Metanephros (tissue), 1 donor: ENCODE results near the gene ZNF2. TPM values are rescaled to one million over a fixed set of nuclear protein-coding genes. Genes with fewer than 3 reads are reported as not detected.

Source experiments
- total RNA-seq: library from RNA; depleted of rRNA; stranded (reverse); fragments of >200 nt; gene quantifications from one replicate; pipeline ENCODE4 v1.2.3, GENCODE V29; 2014

Gene ZNF2
- 7.6 TPM for total RNA-seq

DNA sequence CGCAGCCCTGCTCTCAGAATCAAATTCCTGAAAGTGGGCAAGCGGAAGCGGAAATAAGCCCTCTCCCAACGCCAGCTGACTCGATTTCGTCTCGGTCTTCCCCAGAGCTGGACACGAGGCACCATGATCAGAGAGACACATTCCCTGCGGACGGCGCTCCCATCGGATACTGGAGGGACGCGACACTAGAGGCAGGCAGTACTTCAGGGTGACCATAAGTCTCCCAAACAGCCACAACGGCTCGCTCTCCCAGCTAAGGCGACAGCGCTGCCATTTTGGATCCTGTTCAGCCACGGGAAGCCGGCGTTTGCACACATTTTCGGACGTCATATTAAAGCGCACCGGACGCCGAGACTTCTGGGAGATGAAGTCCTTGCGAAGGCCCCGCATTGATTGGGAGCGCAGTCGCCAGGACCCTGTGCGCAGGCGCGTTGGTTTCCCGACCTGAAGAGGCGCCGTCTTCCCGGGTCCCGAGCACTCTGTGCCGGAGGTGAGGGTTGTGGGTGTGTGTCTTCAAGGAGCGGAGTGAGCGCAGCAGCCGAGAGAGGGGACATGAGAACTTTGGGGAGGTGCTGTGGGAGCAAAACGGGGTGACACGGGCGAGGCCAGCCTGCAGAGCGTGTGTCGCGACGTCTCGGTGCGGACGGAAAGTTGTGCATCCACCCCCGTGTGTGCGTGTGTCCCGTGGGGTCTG lies at the start of gene ZNF2:
ZNF2 (plus strand) TSS at position 439 of the 694 bp plus-strand sequence. CDS start 10,418 bp downstream, outside the sequence.

DNA sequence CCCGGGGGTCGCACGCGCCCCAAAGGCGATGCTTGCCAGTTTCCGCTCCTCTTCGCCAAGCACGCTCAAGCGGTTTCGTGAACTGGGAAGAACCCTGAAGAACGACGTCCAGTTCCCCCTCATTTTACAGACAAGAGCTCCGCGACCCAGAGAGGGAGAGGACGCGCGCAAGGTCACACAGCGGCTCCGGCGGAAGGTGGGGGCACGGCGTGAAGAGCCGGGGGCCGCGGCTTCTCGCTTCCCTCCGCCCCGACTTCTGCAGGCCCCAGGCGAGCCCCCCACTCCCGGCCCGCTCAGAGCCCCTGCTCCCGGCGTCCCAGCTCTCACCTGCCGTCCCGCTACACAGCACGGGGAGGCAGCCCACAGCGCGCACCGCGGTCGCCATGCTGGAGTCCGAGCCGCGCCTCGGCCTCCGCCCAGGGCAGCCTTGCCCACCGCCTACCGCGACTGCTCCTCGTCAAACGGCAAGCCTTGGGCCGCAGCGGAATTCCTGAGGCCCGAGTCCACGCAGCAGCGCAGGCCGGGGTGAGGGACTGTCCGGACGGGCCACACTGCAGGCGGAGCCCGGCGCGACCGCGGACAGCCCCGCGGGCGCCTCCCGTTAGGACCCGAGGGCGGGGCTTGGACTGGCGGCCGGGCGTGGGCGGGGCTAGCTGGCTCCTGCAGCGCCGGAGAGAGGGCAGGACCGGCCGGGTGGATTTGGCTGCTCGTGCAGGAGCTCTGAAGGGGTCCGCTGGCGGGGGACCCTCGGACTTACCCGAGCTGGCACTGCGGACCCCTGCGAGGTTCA lies 44.0 kb upstream of the ZNF2 start, which contains the start of gene MRPS5:
MRPS5 (minus strand) TSS at position 402 of the 790 bp plus-strand sequence; CDS start at position 385, 17 bp downstream.

DNA sequence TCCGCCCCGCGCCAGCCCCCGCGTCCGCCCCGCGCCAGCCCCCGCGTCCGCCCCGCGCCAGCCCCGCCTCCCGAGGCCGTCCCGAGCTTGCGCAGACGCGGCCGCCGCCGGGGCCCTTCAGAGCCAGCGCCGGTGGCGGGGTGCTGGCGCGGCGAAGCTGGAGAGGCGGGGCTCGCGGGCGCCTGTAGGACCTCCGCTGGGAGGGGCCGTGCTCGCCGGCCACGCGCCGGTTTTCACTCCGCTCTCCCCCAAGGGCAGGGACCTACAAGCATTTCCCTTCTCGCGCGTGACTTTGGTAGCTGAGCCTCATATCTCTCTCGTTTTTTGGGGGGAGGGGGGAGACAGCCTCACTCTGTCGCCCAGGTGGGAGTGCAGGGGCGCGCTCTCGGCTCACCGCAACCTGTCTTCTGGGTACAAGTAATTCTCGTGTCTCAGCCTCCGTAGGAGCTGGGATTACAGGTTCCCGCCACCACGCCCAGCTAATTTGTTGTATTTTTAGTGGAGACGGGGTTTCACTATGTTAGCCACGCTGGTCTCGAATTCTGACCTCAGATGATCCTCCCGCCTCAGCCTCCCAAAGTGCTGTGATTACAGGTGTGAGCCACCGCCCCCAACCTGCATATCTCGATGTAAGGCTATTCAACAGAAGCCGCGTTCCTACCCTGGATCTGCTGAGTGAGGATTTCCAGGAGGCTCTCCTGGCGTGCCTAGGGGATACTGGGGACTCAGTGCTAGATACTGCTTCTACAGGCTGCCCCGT lies 5.7 kb upstream of the ZNF2 start, which contains the start of gene ZNF514:
ZNF514 (minus strand) TSS at position 159 of the 760 bp plus-strand sequence. CDS start 6,595 bp downstream, outside the sequence.

DNA sequence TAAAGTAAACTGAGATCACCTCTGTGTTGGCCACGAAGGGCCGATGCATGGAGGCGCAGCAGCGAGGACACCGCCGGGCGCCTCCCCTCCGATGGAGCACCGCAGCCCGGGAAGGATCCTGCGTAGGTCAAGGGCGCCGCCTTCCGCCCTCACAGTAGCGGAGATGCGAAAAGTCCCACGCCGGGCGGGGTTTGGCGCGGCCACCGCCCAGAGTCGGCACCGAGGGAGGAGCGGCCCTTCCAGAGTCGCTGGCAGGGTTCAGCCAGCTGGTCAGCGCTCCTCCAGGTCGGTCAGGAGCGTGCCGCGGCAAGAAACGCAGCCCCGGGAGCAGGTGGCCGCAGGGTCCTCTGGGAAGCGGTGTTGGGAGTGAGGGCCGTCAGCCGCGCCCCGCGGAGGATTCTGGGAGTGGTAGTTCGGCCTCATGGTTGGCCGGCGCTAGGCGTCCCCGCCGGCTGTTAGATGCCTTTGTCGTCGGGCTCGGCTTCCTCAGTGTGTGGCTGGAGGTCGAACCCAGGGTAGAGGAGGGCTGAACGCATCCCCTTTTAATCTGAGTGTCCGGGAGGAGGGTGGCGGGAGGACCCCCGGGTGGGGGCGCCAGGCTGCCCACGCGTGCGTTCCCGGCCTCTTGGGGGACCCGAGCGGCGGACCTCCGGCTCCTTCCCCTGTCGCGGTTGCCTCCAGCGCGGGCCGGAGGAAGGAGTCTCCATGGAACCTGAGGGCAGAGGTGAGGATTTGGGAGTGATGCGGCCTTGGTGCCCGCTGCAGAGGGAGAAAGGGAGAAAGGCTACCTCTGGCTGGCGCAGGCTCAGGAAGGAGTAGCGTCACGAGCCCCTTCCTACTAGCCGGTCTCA lies 41.7 kb downstream of the ZNF2 start, which contains the start of gene ZNF892:
ZNF892 (plus strand) TSS at position 411 of the 851 bp plus-strand sequence; CDS start at position 706, 295 bp downstream.

Other genes starting within 250 kb of the ZNF2 start
- gene MAL, start 140.1 kb upstream of the ZNF2 start, total RNA-seq: 217 TPM
- 61.4 TPM for gene MRPS5, start 44.0 kb upstream of the ZNF2 start, total RNA-seq
- gene ZNF514, start 6.0 kb upstream of the ZNF2 start, total RNA-seq: 25.3 TPM
- 10.2 TPM for gene ZNF892, start 41.7 kb downstream of the ZNF2 start, total RNA-seq
- 34.7 TPM for gene PROM2, start 108.6 kb downstream of the ZNF2 start, total RNA-seq
- gene KCNIP3, start 131.5 kb downstream of the ZNF2 start, total RNA-seq: 13.4 TPM
- gene FAHD2A, start 236.9 kb downstream of the ZNF2 start, total RNA-seq: 46.1 TPM